Mesendoderm (in vitro differentiated cells): Measurements from ENCODE around the gene COMMD3.

ENCODE experiments used
- DNase-seq: peaks from one replicate; pipeline ENCODE4 v3.0.0; 2013
- H2AK5ac ChIP-seq: 2 replicates; pipeline ENCODE4 v1.6.1; 2013; ENCODE audit warnings: low read length, inconsistent platforms
- H2BK120ac ChIP-seq: 2 replicates; pipeline ENCODE4 v1.6.1; 2013; ENCODE audit warnings: low read depth, mild to moderate bottlenecking, low read length, moderate library complexity, mixed read lengths
- H2BK15ac ChIP-seq: replicated peaks from 2 replicates; pipeline ENCODE4 v1.6.1; 2013; ENCODE audit warnings: low read depth, mild to moderate bottlenecking, moderate library complexity
- H2BK5ac ChIP-seq: 2 replicates; pipeline ENCODE4 v1.6.1; 2013; ENCODE audit warnings: low read length, inconsistent platforms
- H3K18ac ChIP-seq: 2 replicates; pipeline ENCODE4 v1.6.1; 2013; ENCODE audit warnings: mild to moderate bottlenecking, low read length, mixed read lengths
- H3K23ac ChIP-seq: one replicate; pipeline ENCODE4 v1.6.1; 2013; ENCODE audit warnings: low read length
- H3K27ac ChIP-seq: 2 replicates; pipeline ENCODE4 v1.5.1; 2013; ENCODE audit warnings: low read depth, mild to moderate bottlenecking, inconsistent platforms, low read length, moderate library complexity
- H3K27me3 ChIP-seq: 2 replicates; pipeline ENCODE4 v1.6.1; 2013; ENCODE audit warnings: low read length, control low read depth, mild to moderate bottlenecking, inconsistent platforms; ENCODE audit not compliant: insufficient read depth, poor library complexity
- H3K36me3 ChIP-seq: 2 replicates; pipeline ENCODE4 v1.6.1; 2013; ENCODE audit warnings: low read length, inconsistent platforms; ENCODE audit not compliant: control insufficient read depth, insufficient read depth
- H3K4ac ChIP-seq: one replicate; pipeline ENCODE4 v1.6.1; 2013; ENCODE audit warnings: low read depth, mild to moderate bottlenecking, low read length, moderate library complexity
- H3K4me1 ChIP-seq: 2 replicates; pipeline ENCODE4 v1.6.1; 2013; ENCODE audit warnings: low read depth, low read length, inconsistent platforms; ENCODE audit not compliant: control insufficient read depth
- H3K4me2 ChIP-seq: 2 replicates; pipeline ENCODE4 v1.6.1; 2013; ENCODE audit warnings: low read length
- H3K4me3 ChIP-seq: 2 replicates; pipeline ENCODE4 v1.5.1; 2013; ENCODE audit warnings: mild to moderate bottlenecking, low read length
- H3K56ac ChIP-seq: one replicate; pipeline ENCODE4 v1.6.1; 2013; ENCODE audit warnings: low read length
- H3K79me1 ChIP-seq: 2 replicates; pipeline ENCODE4 v1.6.1; 2013; ENCODE audit warnings: low read length, inconsistent platforms
- H3K79me2 ChIP-seq: 2 replicates; pipeline ENCODE4 v1.6.1; 2013; ENCODE audit warnings: mild to moderate bottlenecking, low read length; ENCODE audit not compliant: control insufficient read depth, insufficient read depth
- H3K9ac ChIP-seq: 2 replicates; pipeline ENCODE4 v1.6.1; 2013; ENCODE audit warnings: low read length, inconsistent platforms
- H4K5ac ChIP-seq: one replicate; pipeline ENCODE4 v1.6.1; 2013; ENCODE audit warnings: low read length
- H4K8ac ChIP-seq: one replicate; pipeline ENCODE4 v1.6.1; 2013; ENCODE audit warnings: low read depth, mild to moderate bottlenecking, control low read depth, low read length, moderate library complexity
- WGBS: extraction: QIAGEN DNeasy Blood & Tissue Kit; methylation state at CpG from one replicate; pipeline ENCODE4 v1.1.7; 2013; ENCODE audit warnings: low lambda C conversion rate, missing lambda C conversion rate; ENCODE audit not compliant: insufficient coverage; ENCODE audit errors: extremely low coverage; 5-methylcytosine and 5-hydroxymethylcytosine counted together

COMMD3 gene

DNA sequence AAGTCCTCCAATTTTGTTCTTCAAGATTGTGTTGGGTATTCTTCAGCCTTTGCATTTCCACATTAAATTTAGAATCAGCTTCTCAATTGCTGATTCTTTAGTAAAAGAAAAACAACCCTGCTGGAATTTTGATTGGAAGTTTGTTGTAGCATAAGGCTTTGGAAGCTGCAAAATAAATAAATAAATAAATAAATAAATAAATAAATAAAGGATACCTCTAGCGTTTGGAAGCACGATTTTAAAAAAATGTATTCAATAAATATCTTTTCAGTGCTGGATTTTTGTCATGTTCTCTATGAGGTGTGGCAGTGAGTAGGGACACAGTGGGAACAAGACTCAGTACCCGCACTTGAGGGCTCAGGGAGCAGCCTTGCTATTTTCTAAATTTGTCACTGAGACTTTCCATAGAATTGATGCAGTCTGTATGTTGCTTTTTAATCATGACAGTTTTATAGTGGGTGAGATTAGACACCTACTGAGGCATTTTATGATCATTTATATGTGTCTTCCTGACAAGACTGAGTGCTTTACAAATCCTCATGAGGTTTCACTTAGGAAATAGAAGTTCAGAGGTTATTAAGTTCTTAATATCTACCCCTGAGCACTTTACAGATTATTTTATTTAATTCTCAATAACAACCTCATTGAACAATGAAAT, 22.3 kb upstream of the COMMD3 start:
- Histone ChIP-seq H2BK120ac (no peak overlapping the region), H2AK5ac (no peak overlapping the region), H3K79me1 (no peaks in the 10 kb centered on the region), H2BK5ac (no peak overlapping the region), H3K27ac (no peak overlapping the region), H2BK15ac (no peak overlapping the region), H3K4me3 (no peak overlapping the region), H3K56ac (no peak overlapping the region), H3K27me3 (no peaks in the 10 kb centered on the region), H4K8ac (no peak overlapping the region), H3K9ac (no peak overlapping the region), H3K4me2 (no peak overlapping the region), H3K36me3 (no peaks in the 10 kb centered on the region), H3K23ac (no peak overlapping the region), H3K4ac (no peak overlapping the region), H4K5ac (no peak overlapping the region), H3K18ac (no peak overlapping the region), H3K4me1 (no peaks in the 10 kb centered on the region), H3K79me2 (no peaks in the 10 kb centered on the region)
- no CpG with 5 or more reads among the region's 3 CpGs for WGBS
- no peak for DNase-seq

DNA sequence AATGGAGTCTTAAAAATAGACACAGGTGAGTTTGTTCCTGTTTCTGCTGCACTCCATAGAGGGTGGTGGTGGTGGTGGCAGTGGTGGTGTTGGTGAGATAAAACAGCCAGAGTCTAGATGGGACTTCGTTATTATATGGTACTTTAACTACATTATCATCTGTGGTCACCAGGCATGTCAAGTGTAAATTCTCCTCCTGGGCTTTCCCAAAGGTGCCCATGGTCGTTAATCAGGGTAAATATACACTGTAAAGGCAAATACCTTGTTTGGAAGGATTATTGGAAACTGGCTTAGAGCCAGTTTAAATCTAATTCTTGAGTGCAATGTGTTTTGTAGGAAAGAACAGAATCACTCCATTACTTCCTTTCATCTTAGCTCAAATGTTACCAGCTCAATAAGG, 21.5 kb upstream of the COMMD3 start:
- Histone ChIP-seq H3K79me1 (no peaks in the 10 kb centered on the region), H3K27ac (no peak overlapping the region), H3K79me2 (no peaks in the 10 kb centered on the region), H3K4ac (no peak overlapping the region), H2BK5ac (no peak overlapping the region), H3K4me3 (no peak overlapping the region), H3K27me3 (no peaks in the 10 kb centered on the region), H3K56ac (no peak overlapping the region), H3K4me1 (no peaks in the 10 kb centered on the region), H4K8ac (no peak overlapping the region), H4K5ac (no peak overlapping the region), H3K9ac (no peak overlapping the region), H2BK15ac (no peak overlapping the region), H3K36me3 (no peaks in the 10 kb centered on the region), H3K23ac (no peak overlapping the region), H3K4me2 (no peak overlapping the region), H2AK5ac (no peak overlapping the region), H3K18ac (no peak overlapping the region), H2BK120ac (no peak overlapping the region)
- WGBS: no CpG with 5 or more reads among the region's 2 CpGs
- DNase-seq: no peak

DNA sequence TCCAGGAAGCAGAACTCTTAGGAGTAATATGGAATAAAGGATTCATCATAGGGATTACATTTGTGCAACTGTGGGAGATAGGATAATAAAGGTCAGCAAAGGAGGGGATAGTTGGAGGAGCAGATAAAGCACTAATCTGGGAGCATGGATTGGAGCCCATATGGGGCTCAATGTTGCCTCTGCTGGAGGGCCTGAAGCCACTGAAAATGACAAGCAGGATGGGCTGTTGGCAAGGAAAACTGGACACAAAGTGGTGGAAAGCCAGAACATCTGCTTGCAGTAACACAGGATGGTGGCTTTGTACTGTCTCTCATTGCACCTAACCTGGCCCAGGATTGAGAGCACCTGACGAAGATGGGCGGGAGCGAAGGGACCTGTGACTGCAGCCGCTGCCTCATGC, 15.0 kb upstream of the COMMD3 start:
- Histone ChIP-seq H3K27ac (no peak overlapping the region), H2BK5ac (no peak overlapping the region), H3K23ac (no peak overlapping the region), H3K4me1 (no peaks in the 10 kb centered on the region), H3K79me2 (no peaks in the 10 kb centered on the region), H3K18ac (no peak overlapping the region), H2BK15ac (no peak overlapping the region), H2BK120ac (no peak overlapping the region), H3K27me3 (no peaks in the 10 kb centered on the region), H3K4ac (no peak overlapping the region), H3K4me2 (no peak overlapping the region), H3K56ac (no peak overlapping the region), H3K9ac (no peak overlapping the region), H3K4me3 (no peak overlapping the region), H4K8ac (no peak overlapping the region), H3K79me1 (no peaks in the 10 kb centered on the region), H3K36me3 (no peaks in the 10 kb centered on the region), H4K5ac (no peak overlapping the region), H2AK5ac (no peak overlapping the region)
- DNase-seq: peak; percentile 35
- no CpG with 5 or more reads among the region's 4 CpGs for WGBS

DNA sequence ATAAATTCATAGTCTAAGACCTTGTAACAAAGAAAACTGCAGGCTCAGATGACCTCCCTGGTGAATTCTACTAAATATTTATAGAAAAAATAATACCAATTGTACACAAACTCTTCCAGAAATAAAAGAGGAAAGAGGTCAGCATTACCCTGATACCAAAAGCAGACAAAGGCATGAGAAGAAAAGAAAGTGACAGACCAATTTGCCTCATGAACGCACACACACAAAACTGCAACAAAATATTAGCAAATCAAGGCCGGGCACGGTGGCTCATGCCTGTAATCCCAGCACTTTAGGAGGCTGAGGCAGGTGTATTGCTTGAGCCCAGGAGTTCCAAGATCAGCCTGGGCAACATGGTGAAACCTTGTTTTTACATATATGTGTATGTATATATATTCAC, 12.7 kb upstream of the COMMD3 start:
- Histone ChIP-seq H3K9ac (no peak overlapping the region), H3K4me3 (no peak overlapping the region), H3K4ac (no peak overlapping the region), H3K23ac (no peak overlapping the region), H3K36me3 (no peaks in the 10 kb centered on the region), H3K4me1 (no peaks in the 10 kb centered on the region), H3K27ac (no peak overlapping the region), H4K8ac (no peak overlapping the region), H3K27me3 (no peaks in the 10 kb centered on the region), H2BK120ac (no peak overlapping the region), H3K79me1 (no peaks in the 10 kb centered on the region), H2BK5ac (no peak overlapping the region), H3K4me2 (no peak overlapping the region), H2AK5ac (no peak overlapping the region), H2BK15ac (no peak overlapping the region), H3K56ac (no peak overlapping the region), H4K5ac (no peak overlapping the region), H3K79me2 (no peaks in the 10 kb centered on the region), H3K18ac (no peak overlapping the region)
- no CpG with 5 or more reads among the region's 3 CpGs for WGBS
- DNase-seq: no peak

DNA sequence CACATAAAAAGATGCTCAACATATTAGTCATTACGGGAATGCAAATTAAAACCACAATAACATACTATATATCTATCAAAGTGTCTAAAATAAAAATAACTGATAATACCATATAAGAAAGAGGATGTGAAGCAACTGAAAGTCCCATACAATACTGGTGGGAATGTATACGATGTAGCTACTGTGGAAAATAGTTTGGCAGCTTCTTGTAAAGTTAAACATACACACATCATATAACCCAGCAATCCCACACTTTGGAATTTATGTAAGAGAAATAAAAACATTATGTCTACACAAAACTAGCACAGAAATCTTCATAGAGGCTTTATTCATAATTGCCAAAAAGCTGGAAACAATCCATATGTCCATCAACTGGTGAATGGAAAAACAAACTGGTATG, 10.5 kb upstream of the COMMD3 start:
- no peak overlapping the region for H2BK5ac ChIP-seq
- no peak overlapping the region for H3K23ac ChIP-seq
- no peak overlapping the region for H4K8ac ChIP-seq
- no peaks in the 10 kb centered on the region for H3K79me1 ChIP-seq
- no peaks in the 10 kb centered on the region for H3K27me3 ChIP-seq
- H2BK120ac ChIP-seq: no peak overlapping the region
- no peak overlapping the region for H3K4me3 ChIP-seq
- H3K4ac ChIP-seq: no peak overlapping the region
- H3K18ac ChIP-seq: no peak overlapping the region
- no peak overlapping the region for H3K27ac ChIP-seq
- H3K4me2 ChIP-seq: no peak overlapping the region
- no peak overlapping the region for H2AK5ac ChIP-seq
- H4K5ac ChIP-seq: no peak overlapping the region
- H3K9ac ChIP-seq: no peak overlapping the region
- no peak overlapping the region for H3K56ac ChIP-seq
- no peaks in the 10 kb centered on the region for H3K36me3 ChIP-seq
- H3K4me1 ChIP-seq: no peaks in the 10 kb centered on the region
- no CpG with 5 or more reads among the region's 2 CpGs for WGBS
- no peak for DNase-seq
- H2BK15ac ChIP-seq: no peak overlapping the region
- H3K79me2 ChIP-seq: no peaks in the 10 kb centered on the region

DNA sequence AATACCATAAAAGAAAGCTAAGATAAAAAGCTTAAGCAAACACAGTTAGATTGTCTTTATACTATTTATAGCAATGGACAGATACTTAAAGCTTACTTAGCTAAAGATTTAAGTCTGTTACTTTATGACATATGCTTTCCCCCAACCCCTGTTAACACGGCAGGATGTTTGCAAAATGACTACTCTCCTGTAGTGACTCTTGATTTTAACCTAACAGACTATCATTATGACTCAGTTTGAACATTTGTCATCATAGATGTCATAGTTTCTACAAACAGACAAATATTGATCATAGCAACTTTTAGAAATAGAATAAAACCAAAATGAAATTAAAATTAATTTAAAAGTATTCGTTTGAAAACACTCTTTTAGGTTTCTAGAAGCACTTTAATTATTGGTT, 7.8 kb upstream of the COMMD3 start:
- no peak overlapping the region for H2BK120ac ChIP-seq
- no peak overlapping the region for H3K4me2 ChIP-seq
- H3K36me3 ChIP-seq: no peaks in the 10 kb centered on the region
- H3K27me3 ChIP-seq: no peaks in the 10 kb centered on the region
- no peak overlapping the region for H3K18ac ChIP-seq
- H3K4me3 ChIP-seq: no peak overlapping the region
- no peak overlapping the region for H4K8ac ChIP-seq
- no peaks in the 10 kb centered on the region for H3K4me1 ChIP-seq
- H3K27ac ChIP-seq: no peak overlapping the region
- H3K79me2 ChIP-seq: no peaks in the 10 kb centered on the region
- DNase-seq: no peak
- H2BK5ac ChIP-seq: no peak overlapping the region
- H3K79me1 ChIP-seq: no peaks in the 10 kb centered on the region
- H3K56ac ChIP-seq: no peak overlapping the region
- no CpG with 5 or more reads among the region's 2 CpGs for WGBS
- H2BK15ac ChIP-seq: no peak overlapping the region
- H3K23ac ChIP-seq: no peak overlapping the region
- H2AK5ac ChIP-seq: no peak overlapping the region
- H3K9ac ChIP-seq: no peak overlapping the region
- no peak overlapping the region for H3K4ac ChIP-seq
- H4K5ac ChIP-seq: no peak overlapping the region
